Osteoblast (primary cell): ENCODE results near the gene MCOLN1. TPM values are rescaled to one million over a fixed set of nuclear protein-coding genes. Genes with fewer than 3 reads are reported as not detected.
"Not testable (repeated sequence)": the region's sequence is repeated elsewhere in the genome, so short reads cannot be mapped to it uniquely, and the experiment has no call there.

Experiments
- DNase-seq: peaks from one replicate; pipeline ENCODE4 v3.0.0; 2011; ENCODE audit warnings: low spot score, mixed read lengths; ENCODE audit not compliant: insufficient read length; ENCODE audit errors: missing footprints
- H2AFZ ChIP-seq: 2 replicates; pipeline ENCODE4 v1.6.0; 2011; ENCODE audit warnings: mild to moderate bottlenecking, low read length
- H3K27ac ChIP-seq: 2 replicates; pipeline ENCODE4 v1.5.1; 2011; ENCODE audit warnings: mild to moderate bottlenecking, low read depth, low read length, moderate library complexity
- H3K27me3 ChIP-seq: 2 replicates; pipeline ENCODE4 v1.6.0; 2012; ENCODE audit warnings: mild to moderate bottlenecking, control low read depth, inconsistent platforms, low read length, moderate library complexity; ENCODE audit not compliant: insufficient read depth
- H3K36me3 ChIP-seq: 2 replicates; pipeline ENCODE4 v1.5.1; 2011; ENCODE audit warnings: mild to moderate bottlenecking, low read length, control low read depth, moderate library complexity; ENCODE audit not compliant: insufficient read depth
- H3K4me1 ChIP-seq: 2 replicates; pipeline ENCODE4 v1.5.1; 2011; ENCODE audit warnings: mild to moderate bottlenecking, low read length, control low read depth, moderate library complexity; ENCODE audit not compliant: insufficient read depth
- H3K4me2 ChIP-seq: 2 replicates; pipeline ENCODE4 v1.6.0; 2011; ENCODE audit warnings: mild to moderate bottlenecking, low read length; ENCODE audit not compliant: insufficient read depth
- H3K4me3 ChIP-seq: fragments of 200-600 bp; sonication (generic); 3 replicates; pipeline ENCODE4 v1.5.1; 2012; ENCODE audit warnings: mild to moderate bottlenecking, low read length, inconsistent platforms; ENCODE audit not compliant: insufficient read depth
- H3K79me2 ChIP-seq: 2 replicates; pipeline ENCODE4 v1.6.0; 2012; ENCODE audit warnings: mild to moderate bottlenecking, low read length, control low read depth, inconsistent platforms; ENCODE audit not compliant: insufficient read depth
- H3K9me3 ChIP-seq: 2 replicates; pipeline ENCODE4 v1.5.1; 2011; ENCODE audit warnings: low read depth, low read length, control low read depth
- H4K20me1 ChIP-seq: 2 replicates; pipeline ENCODE4 v1.6.0; 2012; ENCODE audit warnings: mild to moderate bottlenecking, low read length, control low read depth; ENCODE audit not compliant: insufficient read depth
- total RNA-seq: library from RNA; depleted of rRNA; stranded (reverse); fragments of >200 nt; gene quantifications from 2 replicates; pipeline ENCODE4 v1.2.3, GENCODE V29; 2012
- TF ChIP-seq, protein P1 (sequence below): IDR thresholded peaks from 2 replicates; pipeline ENCODE4 v1.5.1; 2011; ENCODE audit warnings: mild to moderate bottlenecking, low read depth, low read length, moderate library complexity; ENCODE audit errors: extremely low read depth

MCOLN1 gene
- total RNA-seq, 1 donor, result 16.6 TPM

- peak; percentile 74 for DNase-seq
- H3K4me1 ChIP-seq, result no peaks in the 10 kb centered on the region
- no peak overlapping the region for H3K4me3 ChIP-seq
- H3K4me2 ChIP-seq, result no peak overlapping the region
- no peaks in the 10 kb centered on the region for H3K27me3 ChIP-seq
- no peak overlapping the region for H2AFZ ChIP-seq
- no peak overlapping the region for H3K27ac ChIP-seq
- H4K20me1 ChIP-seq, result peaks cover 3% of the 10 kb centered on the region
- peaks cover 4% of the 10 kb centered on the region for H3K36me3 ChIP-seq
- no peaks in the 10 kb centered on the region for H3K79me2 ChIP-seq
- H3K9me3 ChIP-seq, result no peaks in the 10 kb centered on the region
- TF ChIP-seq, protein P1, sequence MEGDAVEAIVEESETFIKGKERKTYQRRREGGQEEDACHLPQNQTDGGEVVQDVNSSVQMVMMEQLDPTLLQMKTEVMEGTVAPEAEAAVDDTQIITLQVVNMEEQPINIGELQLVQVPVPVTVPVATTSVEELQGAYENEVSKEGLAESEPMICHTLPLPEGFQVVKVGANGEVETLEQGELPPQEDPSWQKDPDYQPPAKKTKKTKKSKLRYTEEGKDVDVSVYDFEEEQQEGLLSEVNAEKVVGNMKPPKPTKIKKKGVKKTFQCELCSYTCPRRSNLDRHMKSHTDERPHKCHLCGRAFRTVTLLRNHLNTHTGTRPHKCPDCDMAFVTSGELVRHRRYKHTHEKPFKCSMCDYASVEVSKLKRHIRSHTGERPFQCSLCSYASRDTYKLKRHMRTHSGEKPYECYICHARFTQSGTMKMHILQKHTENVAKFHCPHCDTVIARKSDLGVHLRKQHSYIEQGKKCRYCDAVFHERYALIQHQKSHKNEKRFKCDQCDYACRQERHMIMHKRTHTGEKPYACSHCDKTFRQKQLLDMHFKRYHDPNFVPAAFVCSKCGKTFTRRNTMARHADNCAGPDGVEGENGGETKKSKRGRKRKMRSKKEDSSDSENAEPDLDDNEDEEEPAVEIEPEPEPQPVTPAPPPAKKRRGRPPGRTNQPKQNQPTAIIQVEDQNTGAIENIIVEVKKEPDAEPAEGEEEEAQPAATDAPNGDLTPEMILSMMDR, result no peak
Observed at GRCh38 chr19:7565332-7565731, 42.9 kb downstream of the MCOLN1 start.

DNA sequence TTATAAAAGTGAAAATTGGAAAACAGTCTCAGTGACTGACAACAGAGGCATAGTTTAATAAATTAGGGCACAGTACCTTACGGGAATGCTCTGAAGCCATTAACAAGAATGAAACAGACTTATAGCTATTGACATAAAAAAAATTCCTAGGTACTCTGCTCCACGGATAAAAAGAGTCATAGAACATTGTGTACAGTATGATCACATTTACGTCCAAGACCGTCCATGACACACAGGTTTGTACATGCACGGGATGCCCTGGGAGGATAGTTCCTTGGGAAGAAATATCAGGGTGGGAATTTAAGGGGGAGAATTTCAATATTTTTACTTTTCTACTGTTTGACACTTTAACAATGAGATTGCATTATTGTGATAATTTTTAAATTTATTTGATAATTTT lies 48.3 kb downstream of the MCOLN1 start:
- H3K79me2 ChIP-seq, result no peaks in the 10 kb centered on the region
- no peaks in the 10 kb centered on the region for H4K20me1 ChIP-seq
- no peaks in the 10 kb centered on the region for H3K36me3 ChIP-seq
- TF ChIP-seq, protein P1, result no peak
- no peak for DNase-seq
- H3K27me3 ChIP-seq, result no peaks in the 10 kb centered on the region
- H3K4me2 ChIP-seq, result no peak overlapping the region
- H3K27ac ChIP-seq, result no peak overlapping the region
- no peaks in the 10 kb centered on the region for H3K9me3 ChIP-seq
- H2AFZ ChIP-seq, result no peak overlapping the region
- H3K4me3 ChIP-seq, result no peak overlapping the region
- H3K4me1 ChIP-seq, result no peaks in the 10 kb centered on the region

- DNase-seq, result peak; percentile 19
Observed at GRCh38 chr19:7575434-7576040, 53.1 kb downstream of the MCOLN1 start.

GRCh38 chr19:7577422-7577821 lies 55.0 kb downstream of the MCOLN1 start:
- not testable (repeated sequence) for H3K9me3 ChIP-seq, H3K4me3 ChIP-seq, H3K4me2 ChIP-seq, DNase-seq, H3K36me3 ChIP-seq, H3K79me2 ChIP-seq, H3K27ac ChIP-seq, H4K20me1 ChIP-seq, H2AFZ ChIP-seq, H3K4me1 ChIP-seq, H3K27me3 ChIP-seq

More at GRCh38 chr19:7575434-7576040, 53.1 kb downstream of the MCOLN1 start:
- H3K36me3 ChIP-seq, result no peaks in the 10 kb centered on the region
- no peak overlapping the region for H3K4me2 ChIP-seq
- no peak overlapping the region for H2AFZ ChIP-seq
- no peaks in the 10 kb centered on the region for H3K79me2 ChIP-seq
- H3K27me3 ChIP-seq, result no peaks in the 10 kb centered on the region
- H3K27ac ChIP-seq, result no peak overlapping the region
- H3K9me3 ChIP-seq, result no peaks in the 10 kb centered on the region
- no peak overlapping the region for H3K4me3 ChIP-seq
- H3K4me1 ChIP-seq, result no peaks in the 10 kb centered on the region
- TF ChIP-seq, protein P1, result no peak
- H4K20me1 ChIP-seq, result no peaks in the 10 kb centered on the region
